Neuronal stem cell (in vitro differentiated cells): ENCODE results near the gene NHLRC4.

Experiments
- DNase-seq: peaks from one replicate; pipeline ENCODE4 v3.0.0-alpha.2; 2013; ENCODE audit warnings: low spot score
- H2AFZ ChIP-seq: one replicate; pipeline ENCODE4 v1.6.1; 2013; ENCODE audit warnings: mild to moderate bottlenecking, low read length, inconsistent platforms
- H2AK5ac ChIP-seq: 2 replicates; pipeline ENCODE4 v1.6.1; 2013; ENCODE audit warnings: low read depth, mild to moderate bottlenecking, inconsistent platforms, low read length, moderate library complexity, mixed read lengths
- H2BK120ac ChIP-seq: 2 replicates; pipeline ENCODE4 v1.6.1; 2013; ENCODE audit warnings: low read depth, mild to moderate bottlenecking, inconsistent platforms, low read length, moderate library complexity, mixed read lengths
- H2BK12ac ChIP-seq: one replicate; pipeline ENCODE4 v1.6.1; 2013; ENCODE audit warnings: low read length, inconsistent platforms
- H2BK15ac ChIP-seq: 2 replicates; pipeline ENCODE4 v1.6.1; 2013; ENCODE audit warnings: mild to moderate bottlenecking, low read length, inconsistent platforms, mixed read lengths
- H2BK5ac ChIP-seq: one replicate; pipeline ENCODE4 v1.6.1; 2013; ENCODE audit warnings: inconsistent platforms, mild to moderate bottlenecking, low read length, moderate library complexity
- H3K14ac ChIP-seq: one replicate; pipeline ENCODE4 v1.6.1; 2013; ENCODE audit warnings: low read length, inconsistent platforms
- H3K18ac ChIP-seq: 2 replicates; pipeline ENCODE4 v1.6.1; 2013; ENCODE audit warnings: low read length, inconsistent platforms
- H3K23ac ChIP-seq: 2 replicates; pipeline ENCODE4 v1.6.1; 2013; ENCODE audit warnings: low read depth, mild to moderate bottlenecking, mixed read lengths, low read length, inconsistent platforms; ENCODE audit not compliant: poor library complexity
- H3K27ac ChIP-seq: replicated peaks from 3 replicates; pipeline ENCODE4 v1.5.1; 2013; ENCODE audit warnings: low read length, inconsistent platforms
- H3K27me3 ChIP-seq, 3 experiments: 2 replicates each; pipeline ENCODE4 v1.6.1; 2013; ENCODE audit warnings: low read length in 3 of 3, mild to moderate bottlenecking in 2 of 3, inconsistent platforms in 1 of 3, low read depth in 1 of 3, mixed read lengths in 1 of 3, moderate library complexity in 1 of 3; ENCODE audit not compliant: control insufficient read depth in 3 of 3, insufficient read depth in 3 of 3
- H3K36me3 ChIP-seq, 2 donors: replicated peaks in 1 of 2; 2 replicates each; pipeline ENCODE4 v1.6.1; 2013; ENCODE audit warnings: low read length in 2 of 2; ENCODE audit not compliant: control insufficient read depth in 2 of 2, insufficient read depth in 2 of 2
- H3K4ac ChIP-seq: 2 replicates; pipeline ENCODE4 v1.6.1; 2013; ENCODE audit warnings: inconsistent platforms, mild to moderate bottlenecking, low read length, moderate library complexity
- H3K4me1 ChIP-seq, 2 donors: 1 replicate in 1 of 2; 2 replicates in 1 of 2; pipeline ENCODE4 v1.6.1; 2013; ENCODE audit warnings: low read length in 2 of 2, low read depth in 1 of 2; ENCODE audit not compliant: control insufficient read depth in 2 of 2, insufficient read depth in 1 of 2
- H3K4me2 ChIP-seq: one replicate; pipeline ENCODE4 v1.6.1; 2013; ENCODE audit warnings: mild to moderate bottlenecking, low read length, inconsistent platforms; ENCODE audit not compliant: insufficient read depth, poor library complexity, severe bottlenecking
- H3K4me3 ChIP-seq, 2 donors: 2 replicates each; pipeline ENCODE4 v1.5.1; 2013; ENCODE audit warnings: low read length in 2 of 2, mild to moderate bottlenecking in 2 of 2, inconsistent platforms in 1 of 2, moderate library complexity in 1 of 2
- H3K79me1 ChIP-seq: one replicate; pipeline ENCODE4 v1.6.1; 2013; ENCODE audit warnings: low read depth, mild to moderate bottlenecking, inconsistent platforms, low read length, moderate library complexity
- H3K9ac ChIP-seq: one replicate; pipeline ENCODE4 v1.6.1; 2013; ENCODE audit warnings: mild to moderate bottlenecking, low read depth, low read length, inconsistent platforms; ENCODE audit not compliant: poor library complexity
- H3K9me3 ChIP-seq, 2 donors: replicated peaks in 1 of 2; 2 replicates each; pipeline versions ENCODE3 to v1.6.1; 2013; ENCODE audit warnings: low read length in 2 of 2, mild to moderate bottlenecking in 2 of 2, inconsistent platforms in 1 of 2, low read depth in 1 of 2, mixed read lengths in 1 of 2, moderate library complexity in 1 of 2; ENCODE audit not compliant: control insufficient read depth in 2 of 2, insufficient read depth in 1 of 2
- H4K8ac ChIP-seq: one replicate; pipeline ENCODE4 v1.6.1; 2013; ENCODE audit warnings: low read depth, mild to moderate bottlenecking, inconsistent platforms, low read length, moderate library complexity
- H4K91ac ChIP-seq: one replicate; pipeline ENCODE4 v1.6.1; 2013; ENCODE audit warnings: low read length, low read depth, mild to moderate bottlenecking, inconsistent platforms; ENCODE audit not compliant: poor library complexity
- WGBS, 2 donors: extraction: QIAGEN DNeasy Blood & Tissue Kit; methylation state at CpG; one replicate each; pipeline ENCODE4 v1.1.7; 2013; ENCODE audit warnings: missing lambda C conversion rate in 2 of 2, mixed read lengths in 1 of 2; ENCODE audit not compliant: insufficient read length in 2 of 2, insufficient replicate concordance in 1 of 2; ENCODE audit errors: extremely low coverage in 2 of 2; 5-methylcytosine and 5-hydroxymethylcytosine counted together

NHLRC4 gene

GRCh38 chr16:572865-573650, 6.3 kb downstream of the NHLRC4 start:
- WGBS, 2 donors: no CpG with 5 or more reads among the region's 27 CpGs
- Histone ChIP-seq H3K36me3 (peaks cover 19 to 39% of the 10 kb centered on the region in 2 donors), H4K91ac (no peak overlapping the region), H2AK5ac (no peak overlapping the region), H2BK5ac (no peak overlapping the region), H2BK120ac (no peak overlapping the region), H3K9ac (no peak overlapping the region), H3K4me3 (no peak overlapping the region), H3K4ac (no peak overlapping the region), H3K23ac (no peak overlapping the region), H3K79me1 (peaks cover 27% of the 10 kb centered on the region), H3K27me3 (no peaks in the 10 kb centered on the region), H3K14ac (no peak overlapping the region), H2BK15ac (no peak overlapping the region), H3K9me3 (no peaks in the 10 kb centered on the region), H2AFZ (no peak overlapping the region), H3K18ac (no peak overlapping the region), H4K8ac (no peak overlapping the region), H3K4me1 (peaks cover 6 to 10% of the 10 kb centered on the region in 2 donors), H3K27ac (no peak overlapping the region), H2BK12ac (no peak overlapping the region), H3K4me2 (no peak overlapping the region)
- DNase-seq: no peak

GRCh38 chr16:574021-574760, 7.4 kb downstream of the NHLRC4 start:
- peaks cover 19 to 39% of the 10 kb centered on the region in 2 donors for H3K36me3 ChIP-seq
- H3K23ac ChIP-seq: no peak overlapping the region
- no peak overlapping the region for H3K9ac ChIP-seq
- no peak overlapping the region for H3K4ac ChIP-seq
- no peak overlapping the region for H2AK5ac ChIP-seq
- H3K4me3 ChIP-seq: no peak overlapping the region
- no peak overlapping the region for H3K27ac ChIP-seq
- H4K8ac ChIP-seq: no peak overlapping the region
- no peaks in the 10 kb centered on the region for H3K9me3 ChIP-seq
- H2BK5ac ChIP-seq: no peak overlapping the region
- peaks cover 2 to 5% of the 10 kb centered on the region in 2 donors for H3K4me1 ChIP-seq
- WGBS, 2 donors: no CpG with 5 or more reads among the region's 46 CpGs
- no peak overlapping the region for H2BK15ac ChIP-seq
- H3K27me3 ChIP-seq: no peaks in the 10 kb centered on the region
- no peak overlapping the region for H2BK12ac ChIP-seq
- DNase-seq: no peak
- no peak overlapping the region for H2AFZ ChIP-seq
- H3K79me1 ChIP-seq: peaks cover 27% of the 10 kb centered on the region
- no peak overlapping the region for H2BK120ac ChIP-seq
- H3K18ac ChIP-seq: no peak overlapping the region
- no peak overlapping the region for H3K14ac ChIP-seq
- no peak overlapping the region for H4K91ac ChIP-seq
- no peak overlapping the region for H3K4me2 ChIP-seq

GRCh38 chr16:575354-576196, 8.8 kb downstream of the NHLRC4 start:
- H3K27me3 ChIP-seq: no peaks in the 10 kb centered on the region
- H2AK5ac ChIP-seq: no peak overlapping the region

More at GRCh38 chr16:575354-576196, 8.8 kb downstream of the NHLRC4 start:
- Histone ChIP-seq H3K4ac (no peak overlapping the region), H2BK120ac (no peak overlapping the region), H3K14ac (peak overlapping the region; percentile 8), H2AFZ (no peak overlapping the region), H3K4me1 (peaks cover 0 to 2% of the 10 kb centered on the region in 2 donors), H4K91ac (no peak overlapping the region), H3K23ac (no peak overlapping the region), H3K18ac (no peak overlapping the region), H3K27ac (no peak overlapping the region), H3K79me1 (peaks cover 24% of the 10 kb centered on the region), H3K9ac (peak overlapping the region; percentile 70), H2BK12ac (peak overlapping the region; percentile 84), H3K4me3 (peak overlapping the region in 1 of 2 donors; percentile 12), H4K8ac (peak overlapping the region; percentile 72), H3K4me2 (no peak overlapping the region), H2BK5ac (no peak overlapping the region), H3K9me3 (no peaks in the 10 kb centered on the region), H3K36me3 (peaks cover 19 to 42% of the 10 kb centered on the region in 2 donors), H2BK15ac (no peak overlapping the region)
- WGBS, 2 donors: no CpG with 5 or more reads among the region's 36 CpGs
- no peak for DNase-seq
